GM10248 (cell line): ENCODE data around the gene PAM.
"Not testable (repeated sequence)": the region's sequence is repeated elsewhere in the genome, so short reads cannot be mapped to it uniquely, and the experiment has no call there.

Experiments used
- CTCF ChIA-PET: fragments of 300-600 bp; sonication (Branson Sonifier 250); formaldehyde crosslinking; extraction: SDS; loops from one replicate; lab custom pipeline; 2021; ENCODE audit warnings: antibody characterized with exemption; lab: Yijun Ruan, JAX
- POLR2A ChIA-PET: fragments of 350-650 bp; sonication (Branson Sonifier 250); formaldehyde crosslinking; extraction: SDS; loops from one replicate; lab custom pipeline; 2020; ENCODE audit warnings: antibody characterized with exemption; lab: Yijun Ruan, JAX
- DNase-seq: peaks from one replicate; pipeline ENCODE4 v3.0.0; 2012; ENCODE audit errors: extremely low spot score
- CTCF ChIP-seq: IDR thresholded peaks from 2 replicates; pipeline ENCODE4 v1.5.1; 2012; ENCODE audit warnings: mild to moderate bottlenecking, low read depth; ENCODE audit errors: extremely low read depth, missing control alignments, control extremely low read depth

Gene PAM

GRCh38 chr5:102902647-102903046 is 147.5 kb downstream of the PAM start:
- DNase-seq, result no peak
- POLR2A ChIA-PET, result no interaction called here
- no peak for TF ChIP-seq CTCF
- CTCF ChIA-PET, result interaction anchor here (1.1 to 1.9 kb wide), 4 partner anchors 8 to 109 kb away, joined by 3 to 6 read pairs (median 4); no protein-coding TSS in a partner anchor

GRCh38 chr5:102903074-102903871 is 148.2 kb downstream of the PAM start:
- ChIA-PET CTCF (interaction anchor here (1.0 to 1.9 kb wide), 6 partner anchors 9 to 110 kb away, joined by 3 to 6 read pairs (median 4); no protein-coding TSS in a partner anchor), POLR2A (no interaction called here)
- no peak for DNase-seq
- no peak for TF ChIP-seq CTCF

GRCh38 chr5:102905056-102905455 is 150.0 kb downstream of the PAM start:
- no peak for TF ChIP-seq CTCF
- CTCF ChIA-PET, result no interaction called here
- POLR2A ChIA-PET, result no interaction called here
- DNase-seq, result no peak

- POLR2A ChIA-PET, DNase-seq: not testable (repeated sequence)
- CTCF ChIA-PET, result interaction anchor here (1.4 to 2.0 kb wide), 3 partner anchors 10 to 34 kb away, joined by 3 to 17 read pairs (median 3); no protein-coding TSS in a partner anchor
Measured at GRCh38 chr5:102907099-102907498, 152.0 kb downstream of the PAM start.

- CTCF ChIA-PET, result interaction anchor here (0.9 to 1.2 kb wide), 4 partner anchors 15 to 33 kb away, joined by 3 to 5 read pairs (median 3); no protein-coding TSS in a partner anchor
- DNase-seq, result no peak
- no peak for TF ChIP-seq CTCF
- POLR2A ChIA-PET, result no interaction called here
Measured at GRCh38 chr5:102910240-102911226, 155.4 kb downstream of the PAM start.

- TF ChIP-seq CTCF, result no peak
- ChIA-PET POLR2A (no interaction called here), CTCF (no interaction called here)
- no peak for DNase-seq
Measured at GRCh38 chr5:102911973-102912372, 156.9 kb downstream of the PAM start.

- DNase-seq, result no peak
Measured at GRCh38 chr5:102916109-102916508, 161.0 kb downstream of the PAM start.

More at GRCh38 chr5:102916109-102916508, 161.0 kb downstream of the PAM start:
- no peak for TF ChIP-seq CTCF
- ChIA-PET CTCF (interaction anchor here (1.5 to 4.3 kb wide), 2 partner anchors 10 to 31 kb away, joined by 3 to 17 read pairs; no protein-coding TSS in a partner anchor), POLR2A (no interaction called here)
